ENCODE data around the gene GPR150.

- no peak for TF ChIP-seq POLR2AphosphoS5 (IDR thresholded peaks at IDR 0.05; ENCODE audit: low read depth, low read length)
- no peak for TF ChIP-seq SIN3A (IDR thresholded peaks at IDR 0.05; ENCODE audit: borderline replicate concordance, insufficient read depth, low read length)
- no peak for TF ChIP-seq REST (IDR thresholded peaks at IDR 0.05; ENCODE audit: insufficient read depth in 1 of 2, low read depth in 2 of 2, low read length in 2 of 2)
- no peak for TF ChIP-seq FOXP2 (optimal IDR thresholded peaks at IDR 0.05; ENCODE audit: borderline replicate concordance, extremely low read depth, extremely low read length, insufficient read depth)
- TF ChIP-seq TAF1 (IDR thresholded peaks at IDR 0.05; ENCODE audit: borderline replicate concordance, insufficient read depth, low read length), result no peak
Measured at GRCh38 chr5:95626701-95627100, 6.8 kb downstream of the GPR150 start.

Data from PFSK-1 (cell line).